ENCODE data around the gene ZNF628.

ZNF628 gene

DNA sequence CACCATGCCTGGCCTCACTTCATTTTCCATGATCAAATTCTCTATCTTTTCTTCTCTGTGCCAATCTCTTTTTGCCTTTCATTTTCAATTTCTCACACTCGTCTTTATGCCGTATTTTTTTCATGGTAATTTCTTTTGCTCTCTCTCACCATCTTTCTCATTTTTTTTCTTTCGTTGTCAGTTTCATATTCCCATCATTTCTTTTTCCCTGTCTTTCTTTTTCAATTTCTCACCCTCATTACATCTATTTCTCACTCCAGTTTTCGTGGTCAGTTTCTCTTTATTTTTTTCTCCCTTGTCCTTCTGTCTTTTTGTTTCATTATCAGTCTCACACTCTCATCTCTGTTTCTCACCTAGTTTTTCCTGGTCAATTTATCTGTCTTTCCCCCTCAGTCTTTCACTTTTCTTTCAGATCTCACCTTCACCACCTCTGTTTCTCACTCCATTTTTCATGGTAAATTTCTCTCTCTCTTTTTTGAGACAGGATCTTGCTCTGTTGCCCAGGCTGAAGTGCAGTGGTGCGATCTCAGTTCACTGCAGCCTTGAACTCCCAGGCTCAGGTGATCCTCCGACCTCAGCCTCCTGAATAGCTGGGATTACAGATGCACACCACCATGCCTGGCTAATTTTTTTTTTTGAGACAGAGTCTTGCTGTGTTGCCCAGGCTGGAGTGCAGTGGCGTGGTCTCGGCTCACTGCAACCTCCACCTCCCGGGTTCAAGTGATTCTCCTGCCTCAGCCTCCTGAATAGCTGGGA lies 26.0 kb downstream of the ZNF628 start:
- DNase-seq = no peak

DNA sequence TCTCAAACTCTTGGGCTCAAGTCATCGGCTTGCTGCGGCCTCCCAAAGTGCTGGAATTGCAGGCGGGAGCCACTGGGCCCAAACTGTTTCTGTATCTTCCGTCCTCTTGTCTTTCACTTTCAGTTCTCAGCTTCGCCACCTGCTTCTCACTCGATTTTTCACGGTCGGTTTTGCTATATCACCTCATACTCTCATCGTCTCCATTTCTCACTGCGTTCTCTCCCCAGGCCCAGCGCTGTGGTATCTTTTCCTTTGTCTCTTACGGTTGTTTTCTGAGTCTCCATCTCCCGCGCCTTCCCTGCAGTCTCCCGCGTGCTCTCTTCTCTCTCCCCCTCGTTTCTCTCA lies 26.7 kb downstream of the ZNF628 start:
- no peak for DNase-seq

DNA sequence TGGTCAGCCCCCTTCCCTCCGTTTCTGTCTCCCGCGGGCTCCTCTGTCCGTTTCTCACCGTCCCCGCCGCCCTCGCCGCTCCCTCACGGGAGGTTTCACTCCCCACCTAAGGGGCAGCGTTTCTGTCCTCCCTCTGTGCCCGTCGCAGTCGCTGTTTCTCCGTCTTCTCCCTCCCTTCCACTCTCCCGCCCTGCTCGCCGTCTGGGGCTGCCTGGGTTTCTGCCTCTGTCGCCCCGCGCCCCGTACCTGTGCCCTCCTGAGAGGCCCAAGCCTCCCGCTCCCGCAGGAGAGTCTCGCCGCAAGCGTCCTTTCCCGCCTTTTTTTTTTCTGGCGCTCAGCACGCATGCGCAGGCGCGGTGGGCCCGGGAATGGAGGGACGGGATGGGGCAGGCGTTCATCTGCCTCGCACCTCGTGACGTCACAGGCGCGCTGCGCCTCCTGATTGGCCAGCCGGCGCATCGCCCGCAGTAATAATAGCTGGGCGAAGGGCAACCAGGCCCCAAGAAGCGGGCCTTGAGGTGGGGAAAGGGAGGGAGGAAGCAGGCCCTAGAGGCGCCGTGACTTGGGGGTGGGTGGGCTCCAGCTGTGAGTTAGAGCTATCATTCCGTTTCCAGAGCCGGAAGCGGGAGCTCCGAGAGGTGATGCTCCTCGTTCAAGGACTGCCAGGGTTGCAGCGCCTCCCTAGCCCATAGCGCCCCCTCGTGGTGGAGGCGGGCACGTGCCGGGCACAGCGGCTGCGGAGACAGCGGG lies 27.3 kb downstream of the ZNF628 start:
- peak; percentile 90 for DNase-seq

- no peak for DNase-seq
Measured at GRCh38 chr19:55504252-55504603, 27.8 kb downstream of the ZNF628 start.

- DNase-seq = no peak
Measured at GRCh38 chr19:55504981-55505380, 28.6 kb downstream of the ZNF628 start.

- no peak for DNase-seq
Measured at GRCh38 chr19:55508120-55508519, 31.7 kb downstream of the ZNF628 start.

DNA sequence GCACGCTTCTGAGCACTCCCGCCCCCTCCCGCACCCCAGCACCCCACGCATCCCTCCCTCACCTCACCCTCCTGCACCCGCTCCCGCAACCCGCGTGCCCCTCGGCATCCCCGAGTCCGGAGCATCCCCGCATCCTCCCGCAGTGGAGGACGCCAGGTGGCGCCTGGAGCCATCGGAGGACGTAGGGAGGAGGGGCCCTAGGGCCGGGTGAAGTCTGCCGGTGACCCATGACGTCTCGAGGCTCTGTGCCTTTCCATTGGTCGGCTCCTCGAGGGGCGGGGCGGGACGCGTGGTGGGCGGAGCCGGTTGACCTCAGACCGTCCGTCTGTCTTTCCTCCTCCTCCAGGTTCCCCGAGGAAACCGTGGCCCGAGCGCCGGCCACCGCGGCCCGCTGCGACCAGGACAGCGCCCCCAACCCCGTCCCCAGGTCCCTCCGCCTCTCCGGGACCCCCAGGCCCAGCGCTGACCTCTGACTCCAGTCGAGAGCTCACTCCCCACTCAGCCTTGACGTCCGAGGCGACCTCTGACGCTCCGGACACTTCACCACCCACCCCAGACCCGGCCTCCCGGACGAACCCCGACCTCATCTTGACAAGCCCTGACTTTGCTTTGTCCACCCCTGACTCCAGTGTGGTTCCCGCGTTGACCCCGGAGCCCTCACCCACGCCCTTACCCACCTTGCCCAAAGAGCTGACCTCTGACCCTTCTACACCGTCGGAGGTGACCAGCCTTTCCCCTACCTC lies 40.6 kb downstream of the ZNF628 start:
- DNase-seq = peak; percentile 78

DNA sequence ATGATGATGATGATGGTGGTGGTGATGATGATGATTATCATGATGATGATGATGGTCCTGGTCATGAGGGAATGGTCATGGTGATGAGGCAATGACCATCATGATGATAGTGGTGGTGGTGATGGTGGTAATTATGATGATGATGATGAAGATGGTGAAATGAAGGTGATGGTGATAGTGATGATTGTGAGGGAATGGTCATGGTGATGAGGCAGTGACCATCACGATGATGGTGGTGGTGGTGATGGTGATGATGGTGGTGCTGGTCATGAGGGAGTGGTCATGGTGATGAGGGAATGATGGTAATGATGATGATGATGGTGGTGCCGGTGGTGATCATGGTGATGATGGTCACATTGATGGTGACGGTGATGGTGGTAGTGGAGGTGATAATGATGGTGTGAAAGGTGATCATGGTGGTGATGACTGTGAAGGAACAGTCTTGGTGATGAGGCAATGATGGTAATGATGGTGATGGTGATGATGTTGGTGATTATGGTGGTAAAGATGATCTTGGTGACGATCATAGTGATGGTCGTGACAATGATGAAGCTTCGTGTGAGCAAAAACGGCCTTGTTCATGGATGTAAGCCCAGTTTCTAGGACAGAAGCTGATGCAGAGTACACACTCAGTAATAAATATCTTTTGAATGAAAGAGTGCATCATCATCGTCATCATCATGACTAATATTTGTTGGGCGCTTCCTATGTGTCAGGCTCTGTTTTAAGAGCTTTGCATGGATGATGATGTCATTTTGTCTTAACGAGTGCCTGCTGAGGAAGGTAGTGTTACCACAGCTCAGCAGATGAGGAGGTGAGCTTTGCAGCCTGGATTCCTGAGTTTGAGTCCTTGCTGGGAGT lies 43.3 kb downstream of the ZNF628 start:
- no peak for DNase-seq

DNA sequence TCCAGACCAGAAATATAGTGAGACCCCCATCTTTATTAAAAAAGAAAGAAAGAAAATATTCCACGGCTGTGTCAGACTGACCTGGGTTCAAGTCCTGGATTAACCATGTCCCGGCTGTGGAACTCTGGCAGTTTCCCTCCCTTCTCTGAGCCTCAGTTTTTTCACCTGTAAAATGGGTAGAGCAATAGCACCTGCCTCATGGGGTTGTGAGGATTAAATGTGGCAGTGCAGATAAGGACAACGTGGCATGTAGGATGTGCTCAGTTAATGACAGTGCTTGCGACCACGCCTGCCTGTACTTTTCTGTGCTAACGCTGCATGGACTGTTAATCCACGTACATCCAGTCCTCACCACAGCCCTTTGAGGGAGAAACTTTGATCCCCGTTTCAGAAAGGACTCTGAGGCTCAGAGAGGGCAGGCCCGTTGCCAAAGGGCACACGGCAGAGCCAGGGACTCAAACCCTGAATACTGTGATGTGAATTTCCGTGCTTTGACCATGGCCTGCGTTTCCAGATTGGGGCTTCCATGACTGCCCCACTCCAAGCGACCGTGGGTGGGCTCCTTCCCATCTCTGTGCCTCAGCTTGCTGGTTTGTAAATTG lies 44.4 kb downstream of the ZNF628 start:
- no peak for DNase-seq

- no peak for DNase-seq
Measured at GRCh38 chr19:55525289-55526101, 49.1 kb downstream of the ZNF628 start.

DNA sequence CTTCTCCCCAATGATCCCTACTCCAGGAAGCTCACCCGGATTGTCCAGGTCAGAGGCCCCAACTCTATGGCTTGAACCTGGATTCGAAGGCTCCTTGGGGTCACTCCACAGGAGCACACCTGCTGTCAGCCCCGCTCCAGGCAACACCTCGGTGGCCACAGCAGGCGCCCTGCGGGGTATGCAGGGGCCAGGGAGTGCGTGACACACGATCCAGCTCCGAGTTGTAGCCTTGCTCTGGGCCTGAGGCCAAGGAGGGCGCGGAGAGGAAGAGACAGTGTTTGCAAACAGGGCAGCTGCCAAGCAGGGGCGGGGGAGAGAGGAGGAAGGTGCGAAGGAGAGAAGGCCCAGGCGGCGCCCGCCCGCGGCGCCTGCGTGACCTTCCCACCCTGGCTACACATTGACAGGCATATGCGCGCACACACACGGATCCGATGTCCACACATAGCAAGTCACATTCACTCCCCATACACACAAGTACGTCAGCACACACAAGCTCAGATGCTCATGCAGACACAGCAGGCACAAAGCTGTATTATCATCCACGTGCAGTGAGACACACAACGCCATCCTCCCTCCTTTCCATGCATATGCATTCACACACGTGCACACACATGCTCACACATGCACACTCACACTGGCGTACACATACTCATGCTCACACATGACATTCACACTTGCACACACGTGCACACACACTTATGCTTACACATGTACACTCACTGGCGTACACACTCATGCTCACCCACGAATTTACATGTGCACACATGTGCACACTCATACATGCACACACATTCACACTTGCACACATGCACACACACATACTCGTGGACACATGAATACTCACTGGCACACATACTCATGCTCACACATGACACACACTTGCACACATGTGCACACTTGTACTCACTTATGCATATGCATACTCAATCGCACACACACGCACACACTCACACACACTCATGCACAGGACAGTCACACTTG lies 50.1 kb downstream of the ZNF628 start:
- DNase-seq = peak; percentile 87

GRCh38 chr19:55527197-55528029 lies 51.0 kb downstream of the ZNF628 start:
- DNase-seq = no peak

DNA sequence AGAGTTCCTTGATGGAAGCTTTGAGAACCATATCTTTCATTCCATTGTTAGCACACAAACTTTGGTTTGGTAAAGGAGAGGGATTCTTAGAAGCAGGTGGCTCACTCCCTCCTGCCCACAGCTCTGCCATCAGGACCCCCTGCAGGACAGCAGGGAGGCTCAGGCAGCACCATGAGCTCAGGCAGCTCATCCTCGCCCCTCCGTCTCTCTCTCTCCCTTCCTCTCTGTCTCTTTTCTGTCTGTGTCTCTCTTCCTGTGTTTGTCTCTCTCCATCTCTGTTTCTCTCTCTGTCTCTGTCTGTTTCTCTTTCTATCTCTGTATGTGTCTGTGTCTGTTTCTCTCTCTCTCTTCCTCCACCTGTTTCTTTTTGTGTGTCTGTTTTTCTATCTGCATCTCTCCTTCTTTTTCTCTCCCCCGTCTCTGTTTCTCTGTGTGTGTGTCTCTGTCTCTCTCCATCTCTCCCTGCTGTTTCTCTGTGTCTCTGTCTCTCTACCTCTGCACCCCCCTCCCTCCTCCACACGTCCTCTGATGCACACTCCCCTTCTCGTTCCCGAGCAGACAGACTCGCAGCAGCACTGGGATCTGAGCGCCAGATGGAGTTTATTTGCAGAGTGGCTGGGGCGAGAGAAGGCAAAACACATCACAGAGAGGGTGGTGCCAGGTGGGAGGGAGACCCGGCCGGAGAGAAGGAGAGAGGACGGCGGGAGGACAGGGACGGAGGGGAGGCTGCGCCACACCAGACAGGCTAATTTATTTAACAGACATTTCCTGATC lies 51.8 kb downstream of the ZNF628 start:
- peak; percentile 94 for DNase-seq

DNA sequence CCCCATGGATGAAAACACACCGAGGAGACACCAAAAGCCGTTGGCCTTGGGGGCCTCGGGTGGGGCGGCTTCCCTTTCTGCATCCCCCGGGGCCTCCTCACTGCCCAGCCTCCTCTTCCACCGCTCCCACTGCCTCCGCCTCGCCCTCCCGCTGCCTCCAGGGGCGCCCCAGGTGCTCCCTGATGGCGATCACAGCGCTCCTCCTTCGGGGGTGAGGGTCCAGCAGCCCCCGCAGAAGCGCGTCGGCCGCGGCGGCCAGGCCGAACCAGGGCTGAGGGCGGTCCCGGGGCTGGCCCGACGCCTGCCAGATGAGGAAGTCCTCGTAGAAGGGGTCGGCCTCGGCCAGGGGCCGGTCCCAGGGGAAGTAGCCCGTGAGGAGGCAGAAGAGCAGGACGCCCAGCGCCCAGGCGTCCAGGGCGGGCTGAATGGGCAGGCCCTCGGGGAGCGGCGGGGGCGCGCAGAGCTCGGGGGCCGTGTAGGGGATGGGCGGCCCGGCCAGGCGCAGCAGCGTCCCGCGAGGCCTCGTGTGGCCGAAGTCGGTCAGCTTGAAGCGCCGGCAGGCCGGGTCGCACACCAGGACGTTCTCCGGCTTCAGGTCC lies 53.3 kb downstream of the ZNF628 start:
- DNase-seq = no peak

DNA sequence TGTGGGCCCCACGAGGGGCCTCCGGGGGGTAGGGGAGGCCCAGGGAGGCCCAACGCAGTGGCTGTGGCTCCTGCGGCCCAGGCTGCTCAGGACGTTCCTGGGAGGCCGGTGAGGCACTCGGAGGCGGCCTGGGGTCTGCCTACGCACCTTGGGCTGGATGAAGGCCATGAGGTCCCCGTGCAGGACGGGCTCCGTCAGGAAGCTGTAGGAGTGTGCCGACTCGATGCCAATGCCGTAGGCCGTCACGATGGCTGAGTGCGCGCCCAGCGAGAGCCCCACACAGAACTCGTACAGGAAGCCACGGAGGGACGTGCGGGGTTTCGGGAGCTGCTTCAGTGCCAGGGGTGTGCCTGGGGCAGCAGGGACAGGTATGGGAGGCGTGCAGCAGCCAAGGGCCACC lies 54.6 kb downstream of the ZNF628 start:
- no peak for DNase-seq

Measured in NCI-H1092 treated with DMSO at 0.1 percent for 48 hours (cell line).